WI38 (cell line): ENCODE results near the gene ARL5C.
"Not testable (repeated sequence)": the region's sequence is repeated elsewhere in the genome, so short reads cannot be mapped to it uniquely, and the experiment has no call there.

Source experiments
- H3K4me3 ChIP-seq: 2 replicates; pipeline ENCODE4 v1.5.1; 2011; ENCODE audit warnings: low read depth, mild to moderate bottlenecking, control low read depth, low read length
- CTCF ChIP-seq: IDR thresholded peaks from 2 replicates; pipeline ENCODE4 v1.5.1; 2012; ENCODE audit warnings: low read depth, mild to moderate bottlenecking, control low read depth, low read length

ARL5C gene

GRCh38 chr17:39130205-39130604 is 35.8 kb downstream of the ARL5C start:
- TF ChIP-seq CTCF, result no peak
- H3K4me3 ChIP-seq, result no peak overlapping the region

DNA sequence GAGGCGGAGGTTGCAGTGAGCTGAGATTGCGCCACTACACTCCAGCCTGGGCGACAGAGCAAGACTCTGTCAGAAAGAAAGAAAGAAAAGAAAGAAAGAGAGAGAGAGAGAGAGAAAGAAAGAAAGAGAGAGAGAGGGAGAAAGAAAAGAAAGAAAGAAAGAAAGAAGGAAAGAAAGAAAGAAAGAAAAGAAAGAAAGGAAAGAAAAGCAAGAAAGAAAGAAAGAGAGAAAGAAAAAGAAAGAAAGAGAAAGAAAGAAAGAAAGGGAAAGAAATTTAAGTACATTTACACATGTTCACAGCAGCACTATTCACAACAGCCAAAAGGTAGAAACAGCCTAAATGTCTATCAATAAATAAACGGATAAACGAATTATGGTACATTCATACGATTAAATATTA is 36.4 kb downstream of the ARL5C start:
- not testable (repeated sequence) for H3K4me3 ChIP-seq

DNA sequence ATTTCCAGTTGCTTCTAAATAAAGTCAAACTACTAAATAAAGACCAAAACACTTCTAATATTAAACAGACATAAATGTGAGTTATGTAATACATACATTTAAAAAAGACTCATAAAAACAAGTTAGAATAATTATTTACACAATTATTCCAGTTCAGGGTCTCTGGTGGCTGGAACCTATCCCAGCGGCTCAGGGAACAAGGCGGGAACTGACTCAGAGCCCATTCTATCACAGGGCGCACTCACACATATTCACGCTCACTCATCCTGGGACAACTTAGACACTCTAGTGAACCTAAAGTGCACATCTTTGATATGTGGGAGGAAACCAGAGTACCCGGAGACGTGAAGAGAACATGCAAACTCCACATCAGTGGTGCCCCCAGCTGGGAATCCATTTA is 39.5 kb downstream of the ARL5C start:
- H3K4me3 ChIP-seq, result no peak overlapping the region
- TF ChIP-seq CTCF, result no peak

DNA sequence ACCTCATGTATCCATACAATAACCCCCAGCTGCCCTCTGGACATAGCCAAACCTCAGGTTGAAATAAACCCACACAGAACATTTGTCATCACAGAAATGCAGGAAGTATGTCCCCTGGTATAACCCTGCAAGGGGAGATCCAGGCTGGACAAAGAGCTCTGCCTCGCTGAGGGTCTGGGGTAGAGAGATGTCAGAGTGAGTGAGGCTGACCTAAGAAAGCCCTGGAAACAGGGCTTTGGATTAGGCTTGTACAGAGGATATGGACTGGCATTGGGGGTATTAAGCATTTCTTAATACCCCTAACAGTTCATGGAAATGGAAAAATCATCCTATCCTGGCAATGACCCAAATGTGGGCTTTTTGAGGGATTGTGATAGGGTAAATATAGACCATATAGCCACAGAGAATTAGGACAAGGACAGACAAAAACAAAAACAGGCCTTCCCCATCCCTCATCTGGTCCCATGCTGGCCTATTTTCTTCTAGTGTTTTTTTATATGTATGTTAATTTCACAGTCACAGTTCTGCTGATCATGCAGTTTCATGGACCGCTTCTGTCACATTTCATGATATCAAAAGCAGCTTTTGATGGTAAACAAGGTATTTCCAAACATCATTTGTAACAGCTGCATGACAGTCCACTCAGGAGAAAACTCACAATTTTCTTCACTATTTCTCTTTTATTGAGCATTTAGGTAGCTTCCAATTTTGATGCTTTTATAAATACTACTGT is 40.7 kb downstream of the ARL5C start:
- no peak for TF ChIP-seq CTCF
- no peak overlapping the region for H3K4me3 ChIP-seq

DNA sequence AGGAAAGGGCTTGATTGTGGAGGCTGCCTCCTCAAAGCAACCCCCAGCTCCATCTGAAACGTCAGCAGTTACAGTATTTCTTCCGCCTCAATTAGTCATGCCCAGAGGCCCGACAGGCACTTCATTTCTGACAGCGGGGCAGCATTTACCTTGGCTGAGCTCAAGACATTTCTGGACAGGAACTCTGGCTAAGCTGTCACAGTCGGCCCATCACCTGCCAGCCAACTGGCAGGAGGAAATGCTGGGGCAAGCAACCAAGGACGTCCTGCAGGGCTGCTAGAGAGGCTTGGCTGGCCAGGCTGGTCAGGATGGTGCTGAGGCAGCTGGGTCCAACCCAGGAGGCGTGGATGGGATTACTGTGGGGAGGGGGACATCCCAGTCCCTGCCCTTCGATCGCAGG is 42.3 kb downstream of the ARL5C start:
- no peak for TF ChIP-seq CTCF
- no peak overlapping the region for H3K4me3 ChIP-seq

DNA sequence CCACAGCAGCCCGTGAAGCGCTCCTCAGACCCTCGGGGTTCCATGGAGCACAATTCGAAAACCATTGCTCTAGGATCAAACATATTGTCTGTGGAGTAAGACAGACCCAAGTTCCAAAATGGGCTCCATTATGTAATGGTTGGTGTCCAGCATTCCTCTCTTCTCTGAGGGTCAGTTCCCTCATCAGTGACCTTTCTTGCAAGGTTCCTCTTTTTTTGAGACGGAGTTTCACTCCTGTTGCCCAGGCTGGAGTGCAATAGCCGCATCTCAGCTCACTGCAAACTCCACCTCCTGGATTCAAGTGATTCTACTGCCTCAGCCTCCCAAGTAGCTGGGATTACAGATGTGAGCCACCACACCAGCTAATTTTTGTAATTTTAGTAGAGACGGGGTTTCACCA is 43.0 kb downstream of the ARL5C start:
- H3K4me3 ChIP-seq, result no peak overlapping the region
- no peak for TF ChIP-seq CTCF

- H3K4me3 ChIP-seq, result not testable (repeated sequence)
Observed at GRCh38 chr17:39121919-39122318, 44.0 kb downstream of the ARL5C start.

DNA sequence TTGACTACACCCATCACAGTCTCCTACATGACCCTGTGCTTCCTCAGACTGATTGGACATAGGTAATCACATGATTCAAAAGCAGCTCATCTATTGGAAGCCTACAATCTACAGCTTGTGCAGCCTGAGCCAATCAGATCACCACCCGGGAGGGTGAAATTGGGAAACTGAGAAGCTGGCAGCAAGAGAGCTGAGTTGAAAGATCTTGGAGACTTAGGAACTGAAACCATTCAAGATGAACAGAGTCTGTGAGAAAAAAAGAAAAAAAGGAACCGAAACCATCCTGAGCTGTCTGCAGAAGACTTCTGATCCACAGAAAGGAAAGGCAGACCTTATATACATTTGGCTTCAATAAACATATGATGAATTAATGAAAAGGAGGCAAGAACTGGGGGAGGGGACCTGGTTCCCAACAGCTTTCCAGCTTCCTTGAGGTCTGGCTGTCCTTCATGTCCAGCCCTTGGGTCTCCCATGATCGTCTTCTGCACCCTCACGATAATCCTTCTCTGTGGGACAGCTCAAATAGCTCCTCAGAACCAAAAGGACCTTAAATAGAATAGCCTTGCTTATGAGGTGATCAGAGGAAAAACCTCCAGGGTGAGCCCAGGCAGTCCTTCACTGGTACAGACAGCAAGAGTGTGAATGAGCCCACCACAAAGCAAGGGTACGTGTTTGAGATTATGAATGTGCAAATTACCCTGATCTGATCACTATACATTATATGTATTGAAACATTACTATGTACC is 47.1 kb downstream of the ARL5C start:
- H3K4me3 ChIP-seq, result no peak overlapping the region
- no peak for TF ChIP-seq CTCF
